Gastrocnemius medialis (tissue), 4 donors: ENCODE measurements around the gene YIPF6. TPM values are rescaled to one million over a fixed set of nuclear protein-coding genes. Genes with fewer than 3 reads are reported as not detected.
"Not testable (repeated sequence)": the region's sequence is repeated elsewhere in the genome, so short reads cannot be mapped to it uniquely, and the experiment has no call there.

Experiments used
- ATAC-seq, 2 donors: fragments of 150-250 bp; one replicate each; pipeline ENCODE4 v1.9.1; 2016
- DNase-seq, 2 donors: peaks; one replicate each; pipeline ENCODE4 v3.0.0-alpha.2; 2019
- H3K27ac ChIP-seq, 4 donors: fragments of 200-600 bp; sonication (generic); 1 replicate in 1 of 4; 2 replicates in 3 of 4; pipeline ENCODE4 v1.5.1; 2016 to 2018; ENCODE audit warnings: mild to moderate bottlenecking in 2 of 4, moderate library complexity in 1 of 4
- H3K27me3 ChIP-seq, 3 donors: fragments of 200-600 bp; sonication (generic) in 2 of 3; 1 replicate in 1 of 3; 2 replicates in 2 of 3; pipeline versions ENCODE4 v1.5.1 to v1.6.0; 2016 to 2019; ENCODE audit warnings: mild to moderate bottlenecking in 1 of 3, moderate library complexity in 1 of 3
- H3K36me3 ChIP-seq, 2 donors: fragments of 200-600 bp; sonication (generic) in 1 of 2; one replicate each; pipeline ENCODE4 v1.5.1; 2017 to 2018
- H3K4me1 ChIP-seq, 2 donors: fragments of 200-600 bp; sonication (generic) in 1 of 2; one replicate each; pipeline ENCODE4 v1.5.1; 2016 to 2017; ENCODE audit warnings: mild to moderate bottlenecking in 2 of 2
- H3K4me3 ChIP-seq, 4 donors: fragments of 200-600 bp; sonication (generic) in 3 of 4; 1 replicate in 1 of 4; 2 replicates in 3 of 4; pipeline ENCODE4 v1.5.1; 2016 to 2019; ENCODE audit warnings: mild to moderate bottlenecking in 2 of 4
- H3K9me3 ChIP-seq, 3 donors: fragments of 200-600 bp; sonication (generic) in 2 of 3; 1 replicate in 1 of 3; 2 replicates in 2 of 3; pipeline ENCODE4 v1.5.1; 2016 to 2019
- POLR2A ChIP-seq, 2 donors: fragments of 450-650 bp; IDR thresholded peaks; one replicate each; pipeline ENCODE4 v1.6.1; 2017; ENCODE audit warnings: antibody characterized with exemption in 2 of 2, mild to moderate bottlenecking in 2 of 2, moderate library complexity in 2 of 2
- in situ Hi-C, 4 donors: fragments of 200-750 bp; cut with MboI; loops; one replicate each; pipeline versions ENCODE4 v1.15.0 to v1.8.0; 2017; ENCODE audit warnings: low sequenced_read_pairs in 4 of 4
- intact Hi-C: fragments of 100-400 bp; cut with DNase I; formaldehyde crosslinking; loops from one replicate; pipeline ENCODE4 v1.15.1; 2023; ENCODE audit warnings: low total_unique reads
- total RNA-seq, 4 donors: library from RNA; depleted of rRNA; stranded (reverse); fragments of >200 nt; gene quantifications; one replicate each; pipeline versions ENCODE4 v1.1.0 to v1.2.3, GENCODE V29; 2016
- TF ChIP-seq, protein P1 (sequence below), 5 experiments: fragments of 450-650 bp in 3 of 5; fragments of 200-600 bp in 2 of 5; sonication (generic) in 2 of 5; IDR thresholded peaks in 4 of 5; conservative IDR thresholded peaks in 1 of 5; 1 replicate in 4 of 5; 2 replicates in 1 of 5; pipeline ENCODE4 v1.5.1; 2016 to 2019; ENCODE audit warnings: antibody characterized with exemption in 5 of 5, mild to moderate bottlenecking in 3 of 5, moderate library complexity in 3 of 5

Gene YIPF6
- total RNA-seq, 4 donors from 2014 or later: 27.3 to 32.7 (median 29.0) TPM

DNA sequence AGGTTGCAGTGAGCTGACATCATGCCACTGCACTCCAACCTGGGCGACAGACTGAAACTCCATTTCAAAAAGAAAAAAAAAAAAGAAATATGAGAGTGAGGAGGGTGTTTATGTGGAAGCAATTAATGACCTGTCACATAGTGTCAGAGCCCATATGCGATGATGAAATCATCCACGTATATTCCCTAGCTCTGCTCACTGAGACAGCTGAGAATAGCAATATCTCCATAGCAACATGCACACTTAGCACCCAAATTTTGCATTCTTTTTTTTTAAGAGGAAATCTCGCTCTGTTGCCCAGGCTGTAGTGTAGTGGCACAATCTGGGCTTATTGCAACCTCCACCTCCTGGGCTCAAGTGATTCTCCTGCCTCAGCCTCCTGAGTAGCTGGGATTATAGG, 34.1 kb upstream of the YIPF6 start:
- Histone ChIP-seq H3K27me3 (no peaks in the 10 kb centered on the region), H3K4me1 (no peaks in the 10 kb centered on the region), H3K36me3 (no peaks in the 10 kb centered on the region), H3K27ac (no peak overlapping the region), H3K9me3 (no peaks in the 10 kb centered on the region), H3K4me3 (no peak overlapping the region)
- DNase-seq: no peak
- TF ChIP-seq, protein P1, sequence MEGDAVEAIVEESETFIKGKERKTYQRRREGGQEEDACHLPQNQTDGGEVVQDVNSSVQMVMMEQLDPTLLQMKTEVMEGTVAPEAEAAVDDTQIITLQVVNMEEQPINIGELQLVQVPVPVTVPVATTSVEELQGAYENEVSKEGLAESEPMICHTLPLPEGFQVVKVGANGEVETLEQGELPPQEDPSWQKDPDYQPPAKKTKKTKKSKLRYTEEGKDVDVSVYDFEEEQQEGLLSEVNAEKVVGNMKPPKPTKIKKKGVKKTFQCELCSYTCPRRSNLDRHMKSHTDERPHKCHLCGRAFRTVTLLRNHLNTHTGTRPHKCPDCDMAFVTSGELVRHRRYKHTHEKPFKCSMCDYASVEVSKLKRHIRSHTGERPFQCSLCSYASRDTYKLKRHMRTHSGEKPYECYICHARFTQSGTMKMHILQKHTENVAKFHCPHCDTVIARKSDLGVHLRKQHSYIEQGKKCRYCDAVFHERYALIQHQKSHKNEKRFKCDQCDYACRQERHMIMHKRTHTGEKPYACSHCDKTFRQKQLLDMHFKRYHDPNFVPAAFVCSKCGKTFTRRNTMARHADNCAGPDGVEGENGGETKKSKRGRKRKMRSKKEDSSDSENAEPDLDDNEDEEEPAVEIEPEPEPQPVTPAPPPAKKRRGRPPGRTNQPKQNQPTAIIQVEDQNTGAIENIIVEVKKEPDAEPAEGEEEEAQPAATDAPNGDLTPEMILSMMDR (IDR thresholded peaks at IDR 0.05 in 4 of 5, conservative IDR thresholded peaks at IDR 0.05 in 1 of 5): no peak
- no peak for TF ChIP-seq POLR2A (IDR thresholded peaks at IDR 0.05)
- no peak for ATAC-seq
- intact Hi-C loops: no loop called here
- in situ Hi-C loops: loop anchor here (5.0 to 10.0 kb wide), 2 partner anchors 267 to 270 kb away; no protein-coding TSS in a partner anchor

DNA sequence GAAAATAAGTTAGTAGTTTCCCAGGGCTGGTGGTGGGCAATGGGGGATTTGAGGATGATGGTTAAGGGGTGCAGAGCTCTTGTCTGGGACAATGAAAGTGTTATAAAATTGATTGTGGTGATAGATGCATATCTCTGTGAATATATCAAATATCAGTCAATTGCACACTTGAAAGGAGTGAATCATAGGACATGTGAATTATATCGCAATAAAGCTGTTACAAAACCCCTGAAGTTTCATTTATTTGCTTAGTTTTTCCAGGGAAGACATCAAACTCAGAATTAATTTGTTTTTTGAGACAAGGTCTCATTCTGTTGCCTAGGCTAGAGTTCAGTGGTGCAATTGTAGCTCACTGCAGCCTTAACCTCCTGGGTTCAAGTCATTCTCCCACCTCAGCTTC, 17.9 kb upstream of the YIPF6 start:
- no peak overlapping the region for H3K27ac ChIP-seq
- ATAC-seq (no peak), DNase-seq (no peak)
- H3K4me3 ChIP-seq: no peak overlapping the region
- no peaks in the 10 kb centered on the region for H3K9me3 ChIP-seq
- intact Hi-C loops: no loop called here
- in situ Hi-C loops: no loop called here
- no peaks in the 10 kb centered on the region for H3K4me1 ChIP-seq
- TF ChIP-seq, protein P1 (IDR thresholded peaks at IDR 0.05 in 4 of 5, conservative IDR thresholded peaks at IDR 0.05 in 1 of 5): no peak
- no peak for TF ChIP-seq POLR2A (IDR thresholded peaks at IDR 0.05)
- no peaks in the 10 kb centered on the region for H3K27me3 ChIP-seq
- no peaks in the 10 kb centered on the region for H3K36me3 ChIP-seq

DNA sequence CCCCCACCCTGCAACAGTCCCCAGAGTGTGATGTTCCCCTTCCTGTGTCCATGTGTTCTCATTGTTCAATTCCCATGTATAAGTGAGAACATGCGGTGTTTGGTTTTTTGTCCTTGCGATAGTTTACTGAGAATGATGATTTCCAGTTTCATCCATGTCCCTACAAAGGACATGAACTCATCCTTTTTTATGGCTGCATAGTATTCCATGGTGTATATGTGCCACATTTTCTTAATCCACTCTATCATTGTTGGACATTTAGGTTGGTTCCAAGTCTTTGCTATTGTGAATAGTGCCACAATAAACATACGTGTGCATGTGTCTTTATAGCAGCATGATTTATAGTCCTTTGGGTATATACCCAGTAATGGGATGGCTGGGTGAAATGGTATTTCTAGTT, 12.7 kb upstream of the YIPF6 start:
- in situ Hi-C loops, ATAC-seq, H3K36me3 ChIP-seq, H3K4me1 ChIP-seq, DNase-seq, H3K27ac ChIP-seq, H3K9me3 ChIP-seq, H3K27me3 ChIP-seq, intact Hi-C loops, H3K4me3 ChIP-seq: not testable (repeated sequence)

DNA sequence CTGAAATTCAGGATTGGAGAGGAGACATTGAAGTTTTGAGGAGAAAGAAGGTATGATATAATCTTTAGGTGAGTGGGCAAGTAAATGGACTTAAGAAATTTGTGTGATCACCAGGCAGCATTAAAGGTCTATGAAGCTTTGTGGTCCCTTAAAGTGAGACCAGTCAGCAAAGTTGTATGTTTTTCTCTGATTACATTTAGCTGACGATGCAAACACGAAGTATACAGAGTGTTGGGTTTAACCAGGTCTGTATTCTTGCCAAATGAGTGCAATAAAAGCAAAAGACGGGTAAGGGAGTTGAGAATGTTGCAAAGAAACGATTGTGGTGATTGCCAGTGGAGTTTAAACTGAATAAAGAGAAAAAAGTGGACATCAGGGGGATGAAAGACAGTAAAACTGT, 11.6 kb upstream of the YIPF6 start:
- Histone ChIP-seq H3K4me3 (no peak overlapping the region), H3K27me3 (no peaks in the 10 kb centered on the region), H3K9me3 (no peaks in the 10 kb centered on the region), H3K27ac (no peak overlapping the region), H3K36me3 (no peaks in the 10 kb centered on the region), H3K4me1 (no peaks in the 10 kb centered on the region)
- ATAC-seq: no peak
- in situ Hi-C loops (no loop called here), intact Hi-C loops (no loop called here)
- TF ChIP-seq, protein P1 (IDR thresholded peaks at IDR 0.05 in 4 of 5, conservative IDR thresholded peaks at IDR 0.05 in 1 of 5): no peak
- TF ChIP-seq POLR2A (IDR thresholded peaks at IDR 0.05): no peak
- DNase-seq: no peak

DNA sequence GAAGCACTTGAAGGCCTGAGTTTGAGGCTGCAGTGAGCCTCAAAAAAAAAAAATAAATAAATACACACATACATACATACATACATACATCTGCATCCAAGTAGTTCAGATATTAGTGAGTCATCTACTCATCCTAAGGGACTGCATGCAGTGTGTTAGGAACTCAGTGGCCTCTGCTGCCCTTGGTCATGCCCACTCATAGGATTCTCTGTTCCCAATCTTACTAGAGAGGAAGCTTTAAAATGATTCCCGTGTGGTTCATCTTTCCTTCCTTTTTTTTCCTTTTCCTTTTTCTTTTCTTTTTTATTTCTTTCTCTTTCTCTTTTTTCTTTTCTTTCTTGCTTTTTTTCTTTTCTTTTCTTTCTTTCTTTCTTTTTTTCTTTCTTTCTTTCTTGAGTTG, 10.9 kb upstream of the YIPF6 start:
- no peak for TF ChIP-seq POLR2A (IDR thresholded peaks at IDR 0.05)
- TF ChIP-seq, protein P1 (IDR thresholded peaks at IDR 0.05 in 4 of 5, conservative IDR thresholded peaks at IDR 0.05 in 1 of 5): no peak
- no peaks in the 10 kb centered on the region for H3K9me3 ChIP-seq
- H3K4me3 ChIP-seq: no peak overlapping the region
- no peak overlapping the region for H3K27ac ChIP-seq
- no peaks in the 10 kb centered on the region for H3K4me1 ChIP-seq
- no peaks in the 10 kb centered on the region for H3K27me3 ChIP-seq
- intact Hi-C loops (no loop called here), in situ Hi-C loops (no loop called here)
- H3K36me3 ChIP-seq: no peaks in the 10 kb centered on the region
- no peak for ATAC-seq
- DNase-seq: no peak
